Endothelial cell (in vitro differentiated cells): ENCODE data around the gene SRXN1. TPM values are rescaled to one million over a fixed set of nuclear protein-coding genes. Genes with fewer than 3 reads are reported as not detected.
"Not testable (repeated sequence)": the region's sequence is repeated elsewhere in the genome, so short reads cannot be mapped to it uniquely, and the experiment has no call there.

Source experiments
- DNase-seq: peaks from one replicate; pipeline ENCODE4 v3.0.0; 2021; ENCODE audit warnings: low spot score
- H3K27ac Mint-ChIP-seq: one replicate; pipeline ENCODE4 v1.8.0; 2021; ENCODE audit warnings: mixed read lengths, inconsistent platforms; ENCODE audit not compliant: unreplicated experiment
- H3K27me3 Mint-ChIP-seq: one replicate; pipeline ENCODE4 v1.8.0; 2021; ENCODE audit warnings: mild to moderate bottlenecking, moderate library complexity, mixed read lengths, inconsistent platforms; ENCODE audit not compliant: unreplicated experiment
- H3K36me3 Mint-ChIP-seq: one replicate; pipeline ENCODE4 v1.8.0; 2021; ENCODE audit warnings: mild to moderate bottlenecking, low read depth, mixed read lengths, inconsistent platforms; ENCODE audit not compliant: unreplicated experiment
- H3K4me1 Mint-ChIP-seq: one replicate; pipeline ENCODE4 v1.8.0; 2021; ENCODE audit warnings: mild to moderate bottlenecking, mixed read lengths, inconsistent platforms; ENCODE audit not compliant: unreplicated experiment
- H3K4me3 Mint-ChIP-seq: one replicate; pipeline ENCODE4 v1.8.0; 2021; ENCODE audit warnings: mild to moderate bottlenecking, mixed read lengths, inconsistent platforms; ENCODE audit not compliant: unreplicated experiment
- H3K9me3 Mint-ChIP-seq: one replicate; pipeline ENCODE4 v1.8.0; 2021; ENCODE audit warnings: mixed read lengths, inconsistent platforms; ENCODE audit not compliant: unreplicated experiment
- CTCF ChIP-seq: fragments of 200-600 bp; sonication (generic); IDR thresholded peaks from one replicate; pipeline ENCODE4 v1.5.0; 2021; ENCODE audit warnings: antibody characterized with exemption; ENCODE audit not compliant: unreplicated experiment
- total RNA-seq: library from RNA; stranded (reverse); fragmentation: NEBNext Ultra II Directional; extraction: Animal tissue kit (Norgen Biotek cat#: 25700); gene quantifications from one replicate; pipeline ENCODE4 v1.2.1, GENCODE V29; 2021; ENCODE audit not compliant: unreplicated experiment

Gene SRXN1
- total RNA-seq, 1 donor from 2014 or later, result 4.1 TPM

- Mint-ChIP-seq H3K4me1 (peaks cover 5% of the 10 kb centered on the region), H3K36me3 (peaks cover 4% of the 10 kb centered on the region)
These were observed 8.2 kb downstream of the SRXN1 start for GRCh38 chr20:644692-645317.

DNA sequence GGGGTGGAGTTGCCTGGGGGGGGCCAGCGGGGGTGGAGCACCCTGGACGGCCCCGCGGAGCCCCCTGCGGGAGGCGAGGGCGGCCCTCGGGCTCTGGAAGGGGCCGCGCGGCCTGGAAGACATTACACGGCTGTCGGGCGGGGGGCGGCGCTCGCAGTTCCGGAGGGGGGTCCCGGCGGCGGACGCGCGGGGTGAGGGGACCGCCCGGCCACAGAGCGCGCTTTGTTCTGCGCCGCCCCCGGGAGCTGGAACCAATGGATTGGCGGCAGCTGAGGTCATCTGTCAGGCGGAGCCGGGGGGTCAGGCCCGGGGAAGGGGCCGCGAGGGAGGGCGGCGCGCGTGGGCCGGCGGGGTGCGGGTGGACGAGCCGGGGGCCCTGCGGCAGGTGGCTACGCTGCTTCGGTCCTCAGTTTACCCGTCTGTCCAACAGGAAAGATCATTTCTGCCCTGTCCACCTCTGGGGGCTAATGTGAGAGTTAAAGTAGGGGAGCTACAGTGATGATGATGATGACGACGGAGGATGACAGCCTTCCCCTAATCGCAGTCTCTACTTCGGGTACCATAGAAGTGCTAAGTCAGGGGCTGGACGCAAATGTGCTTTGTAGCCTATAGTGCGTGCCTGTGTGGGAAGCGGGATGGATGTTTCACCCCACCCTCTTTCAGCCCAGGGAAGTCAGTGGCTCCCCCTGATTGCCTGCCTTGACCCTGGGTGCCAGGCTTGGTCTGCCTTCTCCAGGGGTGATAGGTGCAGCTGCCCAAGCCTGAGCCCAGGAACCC lies 10.4 kb downstream of the SRXN1 start:
- Mint-ChIP-seq H3K9me3 (no peaks in the 10 kb centered on the region), H3K27me3 (peaks cover 8% of the 10 kb centered on the region), H3K4me3 (no peak overlapping the region), H3K4me1 (peaks cover 5% of the 10 kb centered on the region), H3K27ac (no peak overlapping the region), H3K36me3 (no peaks in the 10 kb centered on the region)
- no peak for TF ChIP-seq CTCF
- peak; percentile 31 for DNase-seq

More at GRCh38 chr20:644692-645317, 8.2 kb downstream of the SRXN1 start:
- Mint-ChIP-seq H3K9me3 (no peaks in the 10 kb centered on the region), H3K27ac (no peak overlapping the region), H3K27me3 (peaks cover 6% of the 10 kb centered on the region), H3K4me3 (no peak overlapping the region)
- TF ChIP-seq CTCF, result no peak
- no peak for DNase-seq

- not testable (repeated sequence) for H3K4me3 Mint-ChIP-seq, H3K27me3 Mint-ChIP-seq, DNase-seq, H3K9me3 Mint-ChIP-seq, H3K27ac Mint-ChIP-seq, H3K36me3 Mint-ChIP-seq, H3K4me1 Mint-ChIP-seq
These were observed 11.0 kb downstream of the SRXN1 start for GRCh38 chr20:642013-642397.

DNA sequence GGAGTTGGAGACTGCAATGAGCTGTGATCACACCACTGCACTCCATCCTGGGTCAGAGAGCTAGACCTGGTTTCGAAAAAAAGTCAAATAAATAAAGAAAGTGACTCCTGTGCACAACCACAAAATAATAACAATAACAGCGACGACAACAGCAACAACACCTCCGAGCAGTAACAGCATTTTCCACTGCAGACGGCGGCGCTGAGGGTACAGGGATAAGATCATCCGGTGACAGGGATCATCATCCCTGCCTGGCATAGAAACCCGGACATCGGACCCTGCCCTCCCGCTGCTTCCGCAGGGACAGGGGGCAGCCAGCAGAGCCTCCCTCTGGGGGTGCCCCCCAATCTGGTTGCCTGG lies 11.5 kb downstream of the SRXN1 start:
- no peaks in the 10 kb centered on the region for H3K9me3 Mint-ChIP-seq
- peaks cover 8% of the 10 kb centered on the region for H3K27me3 Mint-ChIP-seq
- H3K36me3 Mint-ChIP-seq, result no peaks in the 10 kb centered on the region
- H3K27ac Mint-ChIP-seq, result peak overlapping the region; percentile 45
- H3K4me3 Mint-ChIP-seq, result no peak overlapping the region
- peak; percentile 32 for DNase-seq
- no peak for TF ChIP-seq CTCF
- H3K4me1 Mint-ChIP-seq, result peaks cover 5% of the 10 kb centered on the region

DNA sequence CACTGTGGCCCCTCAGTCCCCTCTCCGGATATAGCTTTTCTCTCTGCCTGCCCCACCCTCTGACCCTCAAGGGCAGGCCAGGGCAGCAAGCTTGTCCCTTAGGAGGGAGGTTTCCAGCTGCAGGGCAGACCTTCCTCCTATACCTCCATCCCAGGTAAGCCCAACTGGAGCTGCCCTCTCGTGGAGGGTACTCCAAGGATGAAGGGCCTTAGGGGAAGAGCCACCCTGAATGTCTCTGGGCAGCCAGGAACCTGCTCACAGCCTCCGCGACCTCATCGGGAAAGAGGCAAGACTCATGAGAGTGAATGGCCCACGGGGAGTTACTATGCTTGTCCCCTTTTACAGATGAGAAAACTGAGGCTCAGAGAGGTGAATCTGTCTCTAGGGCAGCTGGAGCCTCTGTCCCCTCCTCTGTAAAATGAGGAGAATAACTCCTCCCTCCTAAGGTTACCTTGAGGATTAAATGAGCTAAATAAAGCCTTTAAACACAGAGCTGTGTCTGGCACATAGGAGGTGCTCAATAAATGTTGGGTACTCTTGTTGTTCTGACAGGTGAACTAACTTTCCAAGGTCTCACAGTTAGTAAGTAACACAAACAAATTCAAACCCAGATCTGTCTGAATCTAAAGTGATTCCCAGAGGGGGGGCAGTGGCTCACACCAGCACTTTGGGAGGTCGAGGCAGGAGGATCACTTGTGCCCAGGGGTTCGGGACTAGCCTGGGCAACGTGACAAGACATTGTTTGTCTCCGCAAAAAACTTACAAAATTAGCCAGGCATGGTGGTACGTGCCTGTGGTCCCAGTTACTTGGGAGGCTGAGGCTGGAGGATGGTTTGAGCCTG lies 12.1 kb downstream of the SRXN1 start:
- H3K36me3 Mint-ChIP-seq, result no peaks in the 10 kb centered on the region
- TF ChIP-seq CTCF, result no peak
- H3K27me3 Mint-ChIP-seq, result peaks cover 9% of the 10 kb centered on the region
- no peak for DNase-seq
- peak overlapping the region; percentile 36 for H3K27ac Mint-ChIP-seq
- peaks cover 5% of the 10 kb centered on the region for H3K4me1 Mint-ChIP-seq
- H3K9me3 Mint-ChIP-seq, result no peaks in the 10 kb centered on the region
- no peak overlapping the region for H3K4me3 Mint-ChIP-seq
